Suprapubic skin (tissue), 4 donors: ENCODE results near the gene SMG1. TPM values are rescaled to one million over a fixed set of nuclear protein-coding genes. Genes with fewer than 3 reads are reported as not detected.

ENCODE experiments used
- DNase-seq, 2 donors: peaks; one replicate each; pipeline ENCODE4 v3.0.0-alpha.2; 2019; ENCODE audit warnings: low spot score in 2 of 2
- H3K27ac ChIP-seq: fragments of 200-600 bp; sonication (generic); one replicate; pipeline ENCODE4 v1.5.1; 2019
- H3K27me3 ChIP-seq: fragments of 200-600 bp; sonication (generic); one replicate; pipeline ENCODE4 v1.5.1; 2019
- H3K36me3 ChIP-seq: fragments of 200-600 bp; sonication (generic); one replicate; pipeline ENCODE4 v1.5.1; 2019
- H3K4me1 ChIP-seq: fragments of 200-600 bp; sonication (generic); one replicate; pipeline ENCODE4 v1.5.1; 2019
- H3K4me3 ChIP-seq: fragments of 200-600 bp; sonication (generic); one replicate; pipeline ENCODE4 v1.5.1; 2019; ENCODE audit warnings: mild to moderate bottlenecking
- H3K9me3 ChIP-seq: fragments of 200-600 bp; sonication (generic); one replicate; pipeline ENCODE4 v1.5.1; 2019
- EP300 ChIP-seq: sonication (generic); formaldehyde crosslinking; IDR thresholded peaks from one replicate; pipeline ENCODE4 v1.6.1; 2017; ENCODE audit warnings: antibody characterized with exemption
- POLR2A ChIP-seq, 2 donors: fragments of 450-650 bp; IDR thresholded peaks; one replicate each; pipeline ENCODE4 v1.6.1; 2017; ENCODE audit warnings: antibody characterized with exemption in 2 of 2, mild to moderate bottlenecking in 2 of 2, moderate library complexity in 2 of 2
- POLR2AphosphoS5 ChIP-seq, 3 donors: sonication (generic); formaldehyde crosslinking; IDR thresholded peaks; one replicate each; pipeline ENCODE4 v1.6.1; 2017; ENCODE audit warnings: antibody characterized with exemption in 3 of 3
- WGBS: methylation state at CpG from one replicate; pipeline ENCODE4 v1.1.5; 2018; 5-methylcytosine and 5-hydroxymethylcytosine counted together
- total RNA-seq, 4 donors: library from RNA; depleted of rRNA; stranded (reverse); fragments of >200 nt; gene quantifications; one replicate each; pipeline ENCODE4 v1.1.0, GENCODE V29; 2016
- TF ChIP-seq, protein P1 (sequence below), 2 donors: fragments of 200-600 bp in 1 of 2; fragments of 450-650 bp in 1 of 2; sonication (generic) in 1 of 2; IDR thresholded peaks; one replicate each; pipeline ENCODE4 v1.5.1; 2016 to 2019; ENCODE audit warnings: antibody characterized with exemption in 2 of 2, mild to moderate bottlenecking in 1 of 2, moderate library complexity in 1 of 2

Gene SMG1
- total RNA-seq, 4 donors from 2014 or later, result 132 to 446 (median 158) TPM

GRCh38 chr16:18809165-18809564 is 117.0 kb downstream of the SMG1 start:
- no peak for TF ChIP-seq POLR2AphosphoS5 (IDR thresholded peaks at IDR 0.05)
- no peak for TF ChIP-seq POLR2A (IDR thresholded peaks at IDR 0.05)
- TF ChIP-seq EP300, result no peak
- TF ChIP-seq, protein P1, sequence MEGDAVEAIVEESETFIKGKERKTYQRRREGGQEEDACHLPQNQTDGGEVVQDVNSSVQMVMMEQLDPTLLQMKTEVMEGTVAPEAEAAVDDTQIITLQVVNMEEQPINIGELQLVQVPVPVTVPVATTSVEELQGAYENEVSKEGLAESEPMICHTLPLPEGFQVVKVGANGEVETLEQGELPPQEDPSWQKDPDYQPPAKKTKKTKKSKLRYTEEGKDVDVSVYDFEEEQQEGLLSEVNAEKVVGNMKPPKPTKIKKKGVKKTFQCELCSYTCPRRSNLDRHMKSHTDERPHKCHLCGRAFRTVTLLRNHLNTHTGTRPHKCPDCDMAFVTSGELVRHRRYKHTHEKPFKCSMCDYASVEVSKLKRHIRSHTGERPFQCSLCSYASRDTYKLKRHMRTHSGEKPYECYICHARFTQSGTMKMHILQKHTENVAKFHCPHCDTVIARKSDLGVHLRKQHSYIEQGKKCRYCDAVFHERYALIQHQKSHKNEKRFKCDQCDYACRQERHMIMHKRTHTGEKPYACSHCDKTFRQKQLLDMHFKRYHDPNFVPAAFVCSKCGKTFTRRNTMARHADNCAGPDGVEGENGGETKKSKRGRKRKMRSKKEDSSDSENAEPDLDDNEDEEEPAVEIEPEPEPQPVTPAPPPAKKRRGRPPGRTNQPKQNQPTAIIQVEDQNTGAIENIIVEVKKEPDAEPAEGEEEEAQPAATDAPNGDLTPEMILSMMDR (IDR thresholded peaks at IDR 0.05), result no peak
- no peaks in the 10 kb centered on the region for H3K9me3 ChIP-seq
- 95% methylated on average over 13 of the region's 13 CpGs for WGBS
- H3K4me3 ChIP-seq, result no peak overlapping the region
- peaks cover 65% of the 10 kb centered on the region for H3K36me3 ChIP-seq
- no peaks in the 10 kb centered on the region for H3K27me3 ChIP-seq
- no peak for DNase-seq
- H3K27ac ChIP-seq, result no peak overlapping the region
- no peaks in the 10 kb centered on the region for H3K4me1 ChIP-seq

DNA sequence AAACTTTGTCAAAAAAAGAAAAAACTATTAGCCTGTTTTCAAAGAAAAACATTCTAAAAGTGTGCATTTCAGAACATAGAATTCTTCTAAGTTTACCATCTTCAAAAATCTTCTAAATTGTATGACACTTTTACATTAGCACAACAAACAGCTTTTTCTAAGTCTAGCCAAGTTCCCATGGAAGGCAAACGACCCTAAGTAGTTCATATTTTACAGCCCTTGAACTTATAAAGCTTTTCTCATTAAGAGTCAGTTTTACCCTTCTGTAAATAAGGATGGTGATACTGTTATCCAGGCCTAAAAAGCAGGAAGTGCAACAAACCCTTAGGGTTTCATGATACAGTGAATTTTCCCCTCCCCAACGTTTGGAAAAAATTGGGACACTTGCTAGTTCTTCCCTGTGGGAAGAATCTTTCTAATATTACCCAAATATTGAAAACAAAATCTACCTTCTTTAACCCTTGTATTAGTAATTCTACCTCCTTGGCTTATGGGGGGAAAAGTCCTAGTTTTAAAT is 120.9 kb downstream of the SMG1 start:
- H3K4me1 ChIP-seq, result peaks cover 17% of the 10 kb centered on the region
- WGBS, result 10% methylated on average over 2 of the region's 2 CpGs
- no peak overlapping the region for H3K4me3 ChIP-seq
- no peak for DNase-seq
- peaks cover 34% of the 10 kb centered on the region for H3K36me3 ChIP-seq
- H3K27ac ChIP-seq, result no peak overlapping the region
- no peaks in the 10 kb centered on the region for H3K9me3 ChIP-seq
- no peaks in the 10 kb centered on the region for H3K27me3 ChIP-seq
- TF ChIP-seq EP300, result no peak
- TF ChIP-seq, protein P1 (IDR thresholded peaks at IDR 0.05), result no peak
- TF ChIP-seq POLR2A (IDR thresholded peaks at IDR 0.05), result no peak
- TF ChIP-seq POLR2AphosphoS5 (IDR thresholded peaks at IDR 0.05), result no peak

DNA sequence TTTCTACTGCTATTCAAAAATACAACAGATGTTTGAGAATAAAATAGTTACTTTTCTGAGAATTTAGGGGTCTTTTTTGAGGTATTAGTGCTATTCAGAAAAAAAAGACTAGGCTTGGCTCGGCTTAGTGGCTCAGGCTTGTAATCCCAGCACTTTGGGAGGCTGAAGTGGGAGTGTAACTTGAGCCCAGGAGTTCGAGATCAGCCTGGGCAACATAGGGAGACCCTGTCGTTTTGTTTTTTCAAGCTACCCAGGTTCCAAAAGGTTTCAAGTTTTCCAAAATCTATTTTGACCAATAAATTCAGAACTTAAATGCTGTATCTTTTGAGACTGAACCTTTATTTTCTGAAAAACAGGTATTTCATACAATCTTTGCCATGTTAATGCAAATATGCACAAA is 121.7 kb downstream of the SMG1 start:
- no peaks in the 10 kb centered on the region for H3K27me3 ChIP-seq
- WGBS, result 62% methylated on average over 3 of the region's 3 CpGs
- no peak for TF ChIP-seq POLR2A (IDR thresholded peaks at IDR 0.05)
- TF ChIP-seq, protein P1 (IDR thresholded peaks at IDR 0.05), result no peak
- TF ChIP-seq POLR2AphosphoS5 (IDR thresholded peaks at IDR 0.05), result no peak
- peaks cover 26% of the 10 kb centered on the region for H3K36me3 ChIP-seq
- H3K4me3 ChIP-seq, result no peak overlapping the region
- no peak for DNase-seq
- no peaks in the 10 kb centered on the region for H3K9me3 ChIP-seq
- H3K27ac ChIP-seq, result no peak overlapping the region
- peaks cover 24% of the 10 kb centered on the region for H3K4me1 ChIP-seq

DNA sequence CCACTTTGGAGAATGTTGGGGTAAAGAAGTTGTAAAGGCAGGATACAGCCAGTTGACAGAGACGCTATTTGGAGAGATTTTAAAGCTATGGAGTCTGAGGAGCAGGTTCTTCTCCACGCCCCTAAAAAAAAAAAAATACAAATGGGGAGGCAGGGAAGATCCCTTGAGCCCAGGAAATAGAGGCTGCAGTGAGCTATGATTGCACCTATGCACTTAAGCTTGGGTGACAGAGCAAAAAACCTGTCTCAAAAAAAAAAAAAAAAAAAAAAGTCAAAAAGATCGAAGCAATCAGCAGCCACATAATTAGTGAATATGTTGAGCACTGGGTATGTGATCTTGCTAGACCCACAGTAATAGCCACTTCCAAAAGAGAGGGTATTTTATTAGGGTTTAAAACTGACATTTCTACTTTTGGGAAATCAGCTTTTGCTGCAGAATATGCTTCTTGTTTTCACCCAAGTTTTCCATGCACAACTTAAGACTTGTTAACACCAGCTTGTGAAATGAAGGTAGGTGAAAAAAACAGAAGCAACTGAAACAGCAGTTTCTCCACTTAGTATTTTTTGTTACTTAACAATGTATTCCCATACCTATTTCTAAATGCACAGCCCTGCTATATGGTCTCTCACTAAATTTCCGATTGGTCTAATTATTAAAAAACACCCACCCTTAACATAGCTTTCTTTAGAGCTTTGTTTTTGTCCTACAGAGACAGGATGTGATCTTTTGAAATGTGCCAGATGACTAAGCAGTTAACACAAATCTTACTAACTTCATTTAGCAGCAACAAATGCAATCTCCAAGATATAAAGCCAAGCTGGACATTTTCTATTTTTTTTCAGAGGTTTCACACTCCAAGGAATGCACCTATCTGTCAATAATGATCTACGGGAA is 122.4 kb downstream of the SMG1 start:
- Histone ChIP-seq H3K36me3 (peaks cover 19% of the 10 kb centered on the region), H3K4me1 (peaks cover 32% of the 10 kb centered on the region), H3K4me3 (no peak overlapping the region), H3K9me3 (no peaks in the 10 kb centered on the region), H3K27ac (no peak overlapping the region), H3K27me3 (no peaks in the 10 kb centered on the region)
- TF ChIP-seq, protein P1 (IDR thresholded peaks at IDR 0.05), result no peak
- no peak for TF ChIP-seq POLR2AphosphoS5 (IDR thresholded peaks at IDR 0.05)
- TF ChIP-seq EP300, result no peak
- TF ChIP-seq POLR2A (IDR thresholded peaks at IDR 0.05), result no peak
- DNase-seq, result no peak
- WGBS, result 63% methylated on average over 5 of the region's 5 CpGs

DNA sequence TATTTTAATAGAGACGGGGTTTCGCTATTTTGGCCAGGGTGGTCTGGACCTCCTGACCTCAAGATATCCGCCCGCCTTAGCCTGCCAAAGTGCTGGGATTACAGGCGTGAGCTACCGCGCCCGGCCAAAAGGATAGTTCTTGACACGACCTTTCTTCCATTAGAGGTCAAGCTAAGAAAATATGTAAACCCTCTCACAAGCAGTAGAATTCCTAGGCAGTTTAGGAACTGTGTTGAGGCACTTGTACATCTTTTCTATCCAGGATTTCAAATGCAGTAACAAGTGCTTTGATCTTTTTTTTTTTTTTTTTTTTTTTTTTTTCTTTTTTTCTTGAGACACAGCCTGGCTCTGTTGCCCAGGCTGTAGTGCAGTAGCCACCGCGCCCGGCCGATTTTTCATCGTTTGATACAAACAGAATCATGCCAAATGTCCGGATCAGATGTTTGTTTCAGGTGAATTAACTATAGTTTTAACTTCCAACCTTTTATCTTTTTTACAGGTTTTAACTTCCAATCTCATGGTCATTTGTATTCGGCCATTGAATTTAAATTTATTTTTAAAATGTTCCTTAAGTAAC is 123.4 kb downstream of the SMG1 start:
- TF ChIP-seq EP300 (no peak), POLR2A (IDR thresholded peaks at IDR 0.05) (no peak), POLR2AphosphoS5 (IDR thresholded peaks at IDR 0.05) (no peak)
- TF ChIP-seq, protein P1 (IDR thresholded peaks at IDR 0.05), result no peak
- Histone ChIP-seq H3K4me1 (peaks cover 40% of the 10 kb centered on the region), H3K27me3 (no peaks in the 10 kb centered on the region), H3K36me3 (peaks cover 10% of the 10 kb centered on the region), H3K9me3 (no peaks in the 10 kb centered on the region), H3K27ac (peak overlapping the region; percentile 62), H3K4me3 (no peak overlapping the region)
- DNase-seq, result no peak
- 96% methylated on average over 16 of the region's 16 CpGs for WGBS
